ENCODE results near the gene ABCB4.
"Not testable (repeated sequence)": the region's sequence is repeated elsewhere in the genome, so short reads cannot be mapped to it uniquely, and the experiment has no call there.

Gene ABCB4

GRCh38 chr7:87476179-87476557 is 688 bp upstream of the ABCB4 start:
- no peak for DNase-seq (ENCODE audit: low read depth, low spot score)

DNA sequence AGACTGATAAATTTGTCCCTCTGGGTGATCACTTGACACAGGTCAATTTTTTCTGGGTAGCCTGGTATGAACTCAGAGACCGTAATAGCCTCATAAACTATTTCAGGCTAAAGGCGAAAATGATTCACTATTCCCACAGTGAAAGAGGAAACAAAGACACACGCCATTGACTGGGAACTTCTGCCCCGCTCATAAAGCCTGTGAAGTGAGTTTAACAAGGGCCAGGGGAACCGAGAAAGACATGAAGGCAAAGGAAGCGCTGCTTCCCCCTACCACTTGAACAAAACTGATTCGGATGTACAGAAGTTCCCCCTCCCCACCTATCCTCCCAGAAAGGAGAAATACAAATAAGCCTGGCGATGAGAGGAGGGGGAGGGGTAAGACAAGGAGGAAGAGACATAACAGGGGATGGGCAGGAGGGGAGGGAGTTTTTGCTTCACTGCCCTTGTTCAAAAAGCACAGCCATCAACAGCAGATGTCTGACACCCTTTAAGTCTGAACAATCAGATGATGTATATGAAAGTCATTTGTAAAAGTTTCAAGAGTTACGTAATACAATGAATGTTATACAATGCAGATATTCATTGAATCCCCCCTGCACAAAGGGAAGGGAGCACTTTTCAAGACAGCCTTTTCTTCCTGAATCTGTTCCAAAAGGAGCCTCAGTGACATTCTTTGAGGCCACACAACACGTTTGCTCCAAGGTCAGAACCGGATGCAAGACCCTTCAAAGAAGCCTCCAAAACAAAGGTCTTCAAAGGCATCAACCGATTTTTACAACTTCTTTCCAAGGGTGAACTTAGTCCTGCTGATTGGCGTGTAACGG is 734 bp downstream of the ABCB4 start:
- DNase-seq (ENCODE audit: low read depth, low spot score), result no peak

GRCh38 chr7:87473986-87474385 is 1.5 kb downstream of the ABCB4 start:
- no peak for DNase-seq (ENCODE audit: low read depth, low spot score)

DNA sequence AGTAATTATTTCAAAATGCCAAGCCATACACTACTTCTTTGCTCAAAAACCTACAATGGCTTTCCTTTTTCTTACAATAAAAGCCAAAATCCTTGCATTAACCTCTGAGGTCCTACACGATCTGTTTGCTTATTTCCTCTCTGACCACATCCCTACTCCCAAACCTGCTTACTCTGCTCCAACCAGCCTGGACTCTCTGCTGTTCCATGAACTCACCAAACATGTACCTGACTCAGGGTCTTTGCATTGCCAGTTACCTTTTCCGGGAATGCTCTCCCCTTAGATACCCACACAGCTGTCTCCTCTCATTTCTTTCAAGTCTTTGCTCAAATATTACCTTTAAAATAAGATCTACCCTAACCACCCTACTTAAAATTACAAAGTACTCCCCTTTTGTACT is 2.3 kb downstream of the ABCB4 start:
- DNase-seq (ENCODE audit: low read depth, low spot score), result no peak

GRCh38 chr7:87471473-87471872 is 4.0 kb downstream of the ABCB4 start:
- DNase-seq (ENCODE audit: low read depth, low spot score), result no peak

DNA sequence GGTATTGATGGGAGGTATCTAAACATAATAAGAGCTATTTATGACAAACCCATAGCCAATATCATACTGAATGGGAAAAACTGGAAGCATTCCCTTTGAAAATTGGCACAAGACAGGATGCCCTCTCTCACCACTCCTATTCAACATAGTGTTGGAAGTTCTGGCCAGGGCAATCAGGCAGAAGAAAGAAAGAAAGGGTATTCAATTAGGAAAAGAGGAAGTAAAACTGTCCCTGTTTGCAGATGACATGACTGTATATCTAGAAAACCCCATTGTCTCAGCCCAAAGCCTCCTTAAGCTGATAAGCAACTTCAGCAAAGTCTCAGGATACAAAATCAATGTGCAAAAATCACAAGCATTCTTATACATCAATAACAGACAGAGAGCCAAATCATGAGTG is 6.3 kb downstream of the ABCB4 start:
- not testable (repeated sequence) for DNase-seq (ENCODE audit: low read depth, low spot score)

GRCh38 chr7:87465534-87465880 is 10.0 kb downstream of the ABCB4 start:
- not testable (repeated sequence) for DNase-seq (ENCODE audit: low read depth, low spot score)

DNA sequence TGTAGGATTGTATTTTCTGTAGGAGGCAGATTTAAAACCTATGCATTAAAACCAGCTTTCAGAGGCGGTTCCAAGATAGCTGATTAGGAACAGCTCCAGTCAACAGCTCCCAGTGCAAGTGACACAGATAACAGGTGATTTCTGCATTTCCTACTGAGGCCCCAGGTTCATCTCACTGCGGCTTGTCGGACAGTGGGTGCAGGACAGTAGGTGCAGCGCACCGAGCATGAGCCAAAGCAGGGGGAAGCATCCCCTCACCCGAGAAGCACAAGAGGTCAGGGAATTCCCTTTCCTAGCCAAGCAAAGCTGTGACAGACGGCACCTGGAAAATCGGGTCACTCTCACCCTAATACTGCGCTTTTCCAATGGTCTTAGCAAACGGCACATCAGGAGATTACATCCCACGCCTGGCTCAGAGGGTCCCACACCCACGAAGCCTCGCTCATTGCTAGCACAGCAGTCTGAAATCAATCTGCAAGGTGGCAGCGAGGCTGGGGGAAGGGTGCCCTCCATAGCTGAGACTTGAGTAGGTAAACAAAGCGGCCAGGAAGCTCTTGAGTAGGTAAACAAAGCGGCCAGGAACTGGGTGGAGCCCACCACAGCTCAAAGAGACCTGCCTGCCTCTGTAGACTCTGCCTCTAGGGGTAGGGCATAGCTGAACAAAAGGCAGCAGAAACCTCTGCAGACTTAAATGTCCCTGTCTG is 10.5 kb downstream of the ABCB4 start:
- DNase-seq (ENCODE audit: low read depth, low spot score), result peak; percentile 89

GRCh38 chr7:87463982-87464381 is 11.5 kb downstream of the ABCB4 start:
- DNase-seq (ENCODE audit: low read depth, low spot score), result no peak

- not testable (repeated sequence) for DNase-seq (ENCODE audit: low read depth, low spot score)
Measured at GRCh38 chr7:87460444-87460843, 15.0 kb downstream of the ABCB4 start.

DNA sequence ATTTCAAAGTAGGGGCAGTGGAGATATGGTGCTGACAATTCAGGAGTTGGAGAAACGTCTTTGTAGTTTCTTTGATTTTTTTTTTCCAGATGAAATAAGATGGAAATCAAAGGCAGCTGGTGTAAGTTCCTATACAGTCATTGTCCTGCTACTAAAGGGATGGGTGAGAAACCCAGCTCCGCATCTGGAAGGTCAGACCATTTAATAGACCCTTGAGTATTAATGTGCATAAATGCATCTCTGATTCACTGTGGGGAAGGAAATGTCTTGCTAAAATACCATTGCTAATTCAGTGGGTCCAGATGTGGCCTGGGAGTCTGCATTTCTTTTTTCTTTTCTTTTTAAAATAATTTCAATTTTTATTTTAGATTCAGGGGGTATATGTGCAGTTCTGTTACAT is 15.5 kb downstream of the ABCB4 start:
- no peak for DNase-seq (ENCODE audit: low read depth, low spot score)

- DNase-seq (ENCODE audit: low read depth, low spot score), result no peak
Measured at GRCh38 chr7:87458148-87458547, 17.3 kb downstream of the ABCB4 start.

GRCh38 chr7:87456247-87456646 is 19.2 kb downstream of the ABCB4 start:
- DNase-seq (ENCODE audit: low read depth, low spot score), result peak; percentile 32

- DNase-seq (ENCODE audit: low read depth, low spot score), result no peak
Measured at GRCh38 chr7:87452279-87452678, 23.2 kb downstream of the ABCB4 start.

GRCh38 chr7:87451187-87451586 is 24.3 kb downstream of the ABCB4 start:
- DNase-seq (ENCODE audit: low read depth, low spot score), result no peak

DNA sequence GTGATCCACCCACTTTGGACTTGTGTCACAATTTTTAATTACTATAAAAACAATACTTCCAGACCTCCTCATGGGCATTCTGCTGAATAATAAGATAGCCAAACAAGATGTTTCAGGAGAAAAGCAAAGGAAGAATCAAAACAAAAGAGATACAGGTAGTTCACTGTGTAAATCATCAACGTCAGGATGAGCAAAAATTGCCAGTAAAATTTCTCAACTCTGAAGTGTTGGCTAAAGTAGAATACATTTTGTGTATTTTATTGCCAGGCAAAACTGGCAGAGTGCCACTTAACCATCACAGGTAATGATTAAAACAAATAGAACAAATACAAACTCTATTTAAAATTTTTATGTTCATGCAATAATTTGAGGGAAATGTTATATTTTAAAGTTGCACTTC is 24.8 kb downstream of the ABCB4 start:
- DNase-seq (ENCODE audit: low read depth, low spot score), result no peak

- DNase-seq (ENCODE audit: low read depth, low spot score), result peak; percentile 19
Measured at GRCh38 chr7:87448388-87448787, 27.1 kb downstream of the ABCB4 start.

- no peak for DNase-seq (ENCODE audit: low read depth, low spot score)
Measured at GRCh38 chr7:87447116-87447635, 28.3 kb downstream of the ABCB4 start.

DNA sequence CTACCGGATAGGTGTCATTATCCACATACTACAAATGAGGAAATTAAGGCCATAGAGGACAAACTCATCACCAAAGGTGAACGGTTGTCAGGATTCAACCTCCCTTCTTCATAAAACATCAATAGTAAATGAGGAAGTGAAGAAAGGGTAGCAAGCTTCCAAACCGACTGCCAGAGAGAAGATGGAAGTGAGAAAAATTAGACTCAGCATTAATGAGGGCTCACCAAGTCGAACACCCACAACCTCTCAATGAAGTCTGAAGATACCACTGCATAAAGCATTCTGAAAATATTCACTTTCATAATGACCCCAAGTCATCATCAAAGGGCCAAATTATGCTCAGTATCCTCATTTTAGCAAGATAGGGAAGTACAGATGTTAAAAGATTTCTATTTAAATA is 29.6 kb downstream of the ABCB4 start:
- no peak for DNase-seq (ENCODE audit: low read depth, low spot score)

DNA sequence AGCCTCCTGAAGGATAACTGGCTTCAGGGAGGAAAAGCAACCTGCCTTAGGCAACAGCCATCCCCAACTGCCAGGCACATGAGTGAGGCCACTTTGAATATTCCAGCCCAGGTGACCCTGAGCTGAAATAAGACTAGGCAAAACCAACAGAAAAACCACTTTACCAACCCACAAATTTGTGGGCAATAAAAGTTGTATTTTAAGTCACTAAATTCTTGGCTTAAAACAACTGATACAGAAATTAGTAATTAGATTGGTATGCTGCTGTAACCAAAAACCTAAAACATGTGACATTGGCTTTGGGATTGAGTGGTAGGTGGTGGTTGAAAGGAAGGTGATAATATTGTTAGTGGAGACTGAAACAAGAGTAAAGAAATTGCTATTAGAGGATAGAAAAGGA is 39.9 kb downstream of the ABCB4 start:
- DNase-seq (ENCODE audit: low read depth, low spot score), result no peak

DNA sequence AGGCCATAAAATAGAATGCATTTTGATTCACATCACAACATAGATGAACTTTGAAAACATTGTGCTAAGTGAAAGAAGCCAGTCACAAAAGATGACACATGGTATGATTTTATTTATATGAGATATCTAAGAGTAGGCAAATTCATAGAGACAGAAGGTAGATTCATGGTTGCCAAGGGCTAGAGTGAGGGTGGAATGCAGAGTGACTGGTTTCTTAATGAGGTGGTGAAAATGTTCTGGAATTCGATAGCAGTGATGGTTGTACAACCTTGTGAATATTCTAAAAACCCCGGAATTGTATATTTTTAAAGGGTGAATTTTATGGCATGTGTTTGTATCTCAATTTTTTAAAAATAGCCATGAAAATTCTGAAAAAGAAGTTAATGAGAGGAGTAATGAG is 42.9 kb downstream of the ABCB4 start:
- DNase-seq (ENCODE audit: low read depth, low spot score), result no peak

DNA sequence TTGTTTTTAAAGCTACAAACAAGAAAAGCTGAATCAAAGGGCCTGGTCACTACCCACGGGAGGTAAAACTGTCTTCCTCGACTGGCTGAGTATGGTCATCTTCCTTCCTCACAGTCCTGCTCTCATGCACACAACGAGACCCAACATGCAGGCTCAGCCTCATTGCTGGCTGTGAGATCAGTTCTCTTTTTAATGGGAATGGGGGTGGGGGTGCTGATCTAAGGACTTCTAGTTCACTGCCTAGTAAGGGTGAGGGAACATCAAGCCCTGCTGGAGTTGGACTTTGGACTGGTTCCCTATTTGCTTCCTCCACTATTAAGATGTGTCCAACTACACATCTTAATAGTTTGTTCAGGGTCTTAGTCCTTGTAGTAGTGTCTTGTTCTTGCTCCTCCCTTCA is 48.2 kb downstream of the ABCB4 start:
- no peak for DNase-seq (ENCODE audit: low read depth, low spot score)

- no peak for DNase-seq (ENCODE audit: low read depth, low spot score)
Measured at GRCh38 chr7:87426160-87426559, 49.3 kb downstream of the ABCB4 start.

All from ELF-1 (cell line).